Mucosa of descending colon (tissue), 3 donors: ENCODE measurements around the gene ARG2. TPM values are rescaled to one million over a fixed set of nuclear protein-coding genes. Genes with fewer than 3 reads are reported as not detected.

Experiments
- ATAC-seq: fragments of 200-7000 bp; cut with Tn5 transposase; one replicate; pipeline ENCODE4 v1.9.1; 2020; ENCODE audit warnings: mild to moderate bottlenecking, moderate library complexity
- DNase-seq, 3 donors: peaks; one replicate each; pipeline ENCODE4 v3.0.0-alpha.2; 2020
- H3K36me3 ChIP-seq: fragments of 200-600 bp; one replicate; pipeline ENCODE4 v1.8.0; 2021; ENCODE audit warnings: low read depth, mild to moderate bottlenecking
- H3K4me1 ChIP-seq: fragments of 200-600 bp; one replicate; pipeline ENCODE4 v1.8.0; 2021; ENCODE audit warnings: low read depth, mild to moderate bottlenecking
- H3K4me3 ChIP-seq: fragments of 200-600 bp; one replicate; pipeline ENCODE4 v1.8.0; 2021; ENCODE audit warnings: mild to moderate bottlenecking
- H3K9me3 ChIP-seq: fragments of 200-600 bp; one replicate; pipeline ENCODE4 v1.8.0; 2021; ENCODE audit warnings: mild to moderate bottlenecking
- CTCF ChIP-seq: fragments of 200-600 bp; IDR thresholded peaks from one replicate; pipeline ENCODE4 v1.8.0; 2022; ENCODE audit warnings: antibody characterized with exemption, mild to moderate bottlenecking
- intact Hi-C, 2 donors: fragments of 100-400 bp; cut with DNase I in 1 of 2; cut with micrococcal nuclease in 1 of 2; formaldehyde crosslinking; loops; one replicate each; pipeline versions ENCODE4 v1.11.0 to v1.11.1; 2022; cut with DNase I, micrococcal nuclease
- total RNA-seq, 3 donors: library from RNA; stranded (reverse); fragmentation: NEBNext Ultra II Directional in 2 of 3; extraction: Animal tissue kit (Norgen Biotek cat#: 25700) in 2 of 3; gene quantifications; one replicate each; pipeline versions ENCODE4 v1.2.1 to v1.2.4, GENCODE V29; 2021 to 2023
- donor health status: DM: no; HTN: no; CAD: no; lungs with moderate emphysema.
- donor health status: DM: no; HTN: no; CAD: no.
- donor health status: DM: no; HTN: yes; CAD: no.

The ARG2 gene
- total RNA-seq, 3 donors from 2014 or later, result 0.84 to 5.0 (median 4.4) TPM

DNA sequence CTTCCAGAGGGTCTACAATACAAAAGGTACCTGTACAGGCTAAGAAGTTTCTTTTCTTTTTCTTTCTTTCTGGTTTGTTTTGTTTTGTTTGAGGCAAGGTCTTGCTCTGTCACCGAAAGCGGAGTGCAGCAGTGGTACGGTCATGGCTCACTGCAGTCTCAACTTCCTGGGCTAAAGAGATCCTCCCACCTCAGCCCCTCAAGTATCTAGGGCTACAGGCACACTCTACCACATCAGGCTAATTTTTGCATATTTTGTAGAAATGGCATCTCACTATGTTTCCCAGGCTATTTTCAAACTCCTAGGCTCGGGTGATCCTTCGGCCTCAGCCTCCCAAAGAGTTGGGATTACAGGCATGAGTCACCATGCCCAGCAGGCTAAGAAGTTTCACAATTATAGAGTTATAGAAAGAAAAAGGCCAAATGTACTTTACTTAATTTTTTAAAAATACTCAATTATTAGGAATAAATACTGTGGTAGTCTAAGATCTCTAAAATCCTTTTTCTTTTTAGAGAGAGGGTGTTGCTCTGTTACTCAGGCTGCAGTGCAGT lies 16.6 kb upstream of the ARG2 start:
- DNase-seq (no peak), ATAC-seq (no peak)
- intact Hi-C loops, result no loop called here
- peaks cover 7% of the 10 kb centered on the region for H3K4me1 ChIP-seq
- no peak for TF ChIP-seq CTCF
- H3K9me3 ChIP-seq, result no peaks in the 10 kb centered on the region
- H3K36me3 ChIP-seq, result no peaks in the 10 kb centered on the region
- no peak overlapping the region for H3K4me3 ChIP-seq

GRCh38 chr14:67607646-67608045 lies 12.1 kb upstream of the ARG2 start:
- intact Hi-C loops, result no loop called here
- ATAC-seq (no peak), DNase-seq (no peak)
- Histone ChIP-seq H3K36me3 (no peaks in the 10 kb centered on the region), H3K4me3 (no peak overlapping the region), H3K9me3 (no peaks in the 10 kb centered on the region), H3K4me1 (no peaks in the 10 kb centered on the region)
- no peak for TF ChIP-seq CTCF

GRCh38 chr14:67609642-67610310 lies 9.9 kb upstream of the ARG2 start:
- Histone ChIP-seq H3K4me1 (no peaks in the 10 kb centered on the region), H3K4me3 (no peak overlapping the region), H3K9me3 (no peaks in the 10 kb centered on the region), H3K36me3 (no peaks in the 10 kb centered on the region)
- ATAC-seq (no peak), DNase-seq (no peak)
- no peak for TF ChIP-seq CTCF
- intact Hi-C loops, result no loop called here

- Histone ChIP-seq H3K9me3 (no peaks in the 10 kb centered on the region), H3K36me3 (no peaks in the 10 kb centered on the region), H3K4me1 (no peaks in the 10 kb centered on the region), H3K4me3 (no peak overlapping the region)
- ATAC-seq (no peak), DNase-seq (no peak)
- intact Hi-C loops, result no loop called here
- TF ChIP-seq CTCF, result no peak
Observed at GRCh38 chr14:67610491-67610890, 9.2 kb upstream of the ARG2 start.

- ATAC-seq (peak; percentile 49), DNase-seq (peak in 1 of 3 donors; percentile 22)
- H3K4me3 ChIP-seq, result no peak overlapping the region
- H3K36me3 ChIP-seq, result no peaks in the 10 kb centered on the region
- peak; percentile 34 for TF ChIP-seq CTCF
- H3K4me1 ChIP-seq, result peaks cover 4% of the 10 kb centered on the region
- H3K9me3 ChIP-seq, result no peaks in the 10 kb centered on the region
- intact Hi-C loops, result loop anchor here (1.0 to 5.0 kb wide), 2 partner anchors 49 to 86 kb away; no protein-coding TSS in a partner anchor
Observed at GRCh38 chr14:67618617-67619063, 1.1 kb upstream of the ARG2 start.
